Common myeloid progenitor, CD34-positive (primary cell): ENCODE results near the gene ZFHX2.

ENCODE experiments used
- CTCF ChIA-PET: fragments of 350-600 bp; sonication (Branson Sonifier 250); formaldehyde crosslinking; loops from one replicate; lab custom pipeline; 2021; ENCODE audit warnings: antibody characterized with exemption; lab: Charles Lee
- POLR2A ChIA-PET: fragments of 350-600 bp; sonication (Branson Sonifier 250); formaldehyde crosslinking; loops from one replicate; lab custom pipeline; 2021; ENCODE audit warnings: antibody characterized with exemption; lab: Charles Lee
- DNase-seq, 3 donors: peaks; one replicate each; pipeline versions ENCODE4 v3.0.0 to v3.0.0-alpha.2; 2013
- H3K27ac ChIP-seq, 2 experiments: 1 replicate in 1 of 2; 2 replicates in 1 of 2; pipeline ENCODE4 v1.7.0; 2013; ENCODE audit warnings: inconsistent platforms in 2 of 2, low read length in 2 of 2, mild to moderate bottlenecking in 2 of 2, low read depth in 1 of 2, moderate library complexity in 1 of 2; ENCODE audit not compliant: severe bottlenecking in 2 of 2, insufficient read depth in 1 of 2, poor library complexity in 1 of 2
- H3K27me3 ChIP-seq, 5 experiments: replicated peaks in 2 of 5; 1 replicate in 3 of 5; 2 replicates in 2 of 5; pipeline versions ENCODE4 v1.6.1 to v1.7.0; 2013; ENCODE audit warnings: low read length in 4 of 5, mild to moderate bottlenecking in 2 of 5, moderate library complexity in 2 of 5, inconsistent platforms in 1 of 5; ENCODE audit not compliant: insufficient read depth in 5 of 5, control insufficient read depth in 4 of 5
- H3K36me3 ChIP-seq, 4 experiments: 1 replicate in 2 of 4; 2 replicates in 2 of 4; pipeline versions ENCODE4 v1.6.1 to v1.7.0; 2013; ENCODE audit warnings: low read length in 3 of 4, control low read depth in 1 of 4, mild to moderate bottlenecking in 1 of 4; ENCODE audit not compliant: control insufficient read depth in 4 of 4, insufficient read depth in 4 of 4
- H3K4me1 ChIP-seq, 4 experiments: 1 replicate in 3 of 4; 2 replicates in 1 of 4; pipeline versions ENCODE4 v1.6.1 to v1.7.1; 2013; ENCODE audit warnings: low read length in 3 of 4, mild to moderate bottlenecking in 3 of 4, control low read depth in 1 of 4, inconsistent platforms in 1 of 4, moderate library complexity in 1 of 4; ENCODE audit not compliant: control insufficient read depth in 4 of 4, insufficient read depth in 4 of 4; ENCODE audit errors: control extremely low read depth in 1 of 4
- H3K4me3 ChIP-seq, 7 experiments: 1 replicate in 4 of 7; 2 replicates in 3 of 7; pipeline versions ENCODE4 v1.5.1 to v1.7.0; 2013; ENCODE audit warnings: mild to moderate bottlenecking in 7 of 7, low read length in 6 of 7, moderate library complexity in 6 of 7, inconsistent platforms in 2 of 7, low read depth in 2 of 7, control low read depth in 1 of 7; ENCODE audit not compliant: insufficient read depth in 4 of 7, control insufficient read depth in 1 of 7; ENCODE audit errors: extremely low read depth in 1 of 7
- H3K9me3 ChIP-seq, 5 experiments: 1 replicate in 4 of 5; 2 replicates in 1 of 5; pipeline versions ENCODE4 v1.6.1 to v1.7.1; 2013; ENCODE audit warnings: low read length in 4 of 5, mild to moderate bottlenecking in 2 of 5, inconsistent platforms in 1 of 5, low read depth in 1 of 5, moderate library complexity in 1 of 5; ENCODE audit not compliant: control insufficient read depth in 4 of 5, insufficient read depth in 2 of 5; ENCODE audit errors: control extremely low read depth in 1 of 5
- WGBS: methylation state at CpG from one replicate; pipeline ENCODE4 v1.1.5; 2013; ENCODE audit not compliant: insufficient coverage; 5-methylcytosine and 5-hydroxymethylcytosine counted together

ZFHX2 gene

GRCh38 chr14:23522643-23523198, 28.8 kb downstream of the ZFHX2 start:
- Histone ChIP-seq H3K27me3 (no peaks in the 10 kb centered on the region), H3K4me3 (no peak overlapping the region), H3K9me3 (no peaks in the 10 kb centered on the region), H3K36me3 (peaks cover 0 to 7% (median 1%) of the 10 kb centered on the region in 4 experiments), H3K27ac (no peak overlapping the region), H3K4me1 (peaks cover 0 to 2% (median 0%) of the 10 kb centered on the region in 4 experiments)
- CTCF ChIA-PET, result interaction anchor here (0.9 to 2.3 kb wide), 4 partner anchors 15 to 46 kb away, joined by 3 to 6 read pairs (median 4); no protein-coding TSS in a partner anchor
- 92% methylated on average over 7 of the region's 9 CpGs for WGBS
- DNase-seq, result no peak
- POLR2A ChIA-PET, result no interaction called here

GRCh38 chr14:23521785-23522640, 29.6 kb downstream of the ZFHX2 start:
- peak in 2 of 3 donors; percentile 28 to 30 for DNase-seq
- no peak overlapping the region for H3K4me3 ChIP-seq
- no peaks in the 10 kb centered on the region for H3K27me3 ChIP-seq
- no peaks in the 10 kb centered on the region for H3K9me3 ChIP-seq
- H3K27ac ChIP-seq, result no peak overlapping the region
- WGBS, result 93% methylated on average over 12 of the region's 20 CpGs
- peaks cover 0 to 7% (median 0%) of the 10 kb centered on the region in 4 experiments for H3K36me3 ChIP-seq
- peaks cover 0 to 2% (median 0%) of the 10 kb centered on the region in 4 experiments for H3K4me1 ChIP-seq
- ChIA-PET POLR2A (no interaction called here), CTCF (interaction anchor here (0.7 to 2.3 kb wide), 5 partner anchors 12 to 47 kb away, joined by 3 to 6 read pairs (median 4); no protein-coding TSS in a partner anchor)

- 92% methylated on average over 7 of the region's 14 CpGs for WGBS
- H3K27me3 ChIP-seq, result no peaks in the 10 kb centered on the region
- CTCF ChIA-PET, result interaction anchor here (0.7 to 2.3 kb wide), 5 partner anchors 9 to 46 kb away, joined by 3 to 6 read pairs (median 4); no protein-coding TSS in a partner anchor
These were observed 30.5 kb downstream of the ZFHX2 start for GRCh38 chr14:23520899-23521533.

DNA sequence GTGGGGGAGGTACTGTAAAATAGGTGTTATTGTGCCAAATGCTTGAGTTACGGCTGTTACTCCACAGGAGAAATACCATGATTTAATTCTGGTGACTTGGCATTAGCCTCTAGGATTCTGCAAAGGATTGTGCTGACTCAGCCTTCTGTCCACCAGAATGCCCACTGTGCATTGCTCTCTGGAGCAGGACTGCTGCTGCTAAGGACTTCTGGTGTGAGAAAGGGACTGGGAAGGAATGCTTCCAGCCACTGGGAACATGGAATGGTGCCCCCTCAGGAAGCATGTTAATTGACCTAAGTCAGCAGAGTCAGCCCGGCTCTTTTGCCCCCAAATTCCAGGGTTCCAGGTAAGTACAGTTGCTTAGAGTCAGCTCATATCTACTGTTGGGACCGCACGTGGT, 32.9 kb downstream of the ZFHX2 start:
- H3K9me3 ChIP-seq, result no peaks in the 10 kb centered on the region
- 100% methylated on average over 2 of the region's 4 CpGs for WGBS
- no peak overlapping the region for H3K27ac ChIP-seq
- POLR2A ChIA-PET, result interaction anchor here (0.5 kb wide), 1 partner anchor 17 kb away, joined by 3 read pairs; no protein-coding TSS in a partner anchor
- H3K4me3 ChIP-seq, result no peak overlapping the region
- H3K4me1 ChIP-seq, result peaks cover 0 to 2% (median 0%) of the 10 kb centered on the region in 4 experiments
- DNase-seq, result no peak
- CTCF ChIA-PET, result no interaction called here
- no peaks in the 10 kb centered on the region for H3K36me3 ChIP-seq
- H3K27me3 ChIP-seq, result no peaks in the 10 kb centered on the region

More at GRCh38 chr14:23520899-23521533, 30.5 kb downstream of the ZFHX2 start:
- no peaks in the 10 kb centered on the region for H3K9me3 ChIP-seq
- POLR2A ChIA-PET, result no interaction called here
- no peak for DNase-seq
- peaks cover 0 to 2% (median 0%) of the 10 kb centered on the region in 4 experiments for H3K36me3 ChIP-seq
- H3K4me3 ChIP-seq, result no peak overlapping the region
- H3K4me1 ChIP-seq, result peaks cover 0 to 2% (median 0%) of the 10 kb centered on the region in 4 experiments
- no peak overlapping the region for H3K27ac ChIP-seq

DNA sequence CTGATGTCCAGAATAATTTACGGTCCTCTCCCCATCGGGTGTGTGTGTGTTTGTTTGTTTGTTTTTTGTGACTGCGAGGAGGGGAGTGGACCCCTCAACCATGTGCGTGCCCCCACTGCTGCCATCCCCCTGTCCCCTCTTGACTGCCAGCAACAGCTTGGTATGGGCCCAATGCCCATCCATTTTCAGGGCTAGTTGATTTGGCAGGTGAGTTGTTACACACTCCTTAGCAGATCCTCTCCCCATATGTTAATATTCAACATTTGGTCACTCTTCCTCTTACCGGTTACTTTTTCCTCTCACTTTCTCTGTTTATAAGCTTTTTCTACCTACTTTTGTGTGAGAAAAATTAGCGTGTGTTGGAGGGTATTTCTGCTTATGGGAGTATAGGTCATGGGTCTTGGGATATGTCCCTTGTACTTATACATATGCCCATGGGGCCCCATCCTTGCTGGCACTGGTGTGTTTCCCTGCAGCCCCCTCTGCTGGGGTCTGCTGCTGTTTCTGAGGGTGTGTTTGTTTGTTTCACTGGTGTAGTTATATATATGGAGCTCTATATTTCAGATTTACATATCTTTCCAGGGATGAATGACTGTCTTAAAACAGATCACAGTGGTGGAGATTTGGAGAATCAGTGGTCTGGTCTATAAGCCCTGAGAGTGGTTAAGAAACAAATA, 33.8 kb downstream of the ZFHX2 start:
- H3K4me3 ChIP-seq, result no peak overlapping the region
- H3K27me3 ChIP-seq, result no peaks in the 10 kb centered on the region
- no peak for DNase-seq
- no CpG with 5 or more reads among the region's 6 CpGs for WGBS
- CTCF ChIA-PET, result interaction anchor here (1.0 to 1.2 kb wide), 2 partner anchors 11 to 42 kb away, joined by 3 read pairs; no protein-coding TSS in a partner anchor
- POLR2A ChIA-PET, result no interaction called here
- H3K9me3 ChIP-seq, result no peaks in the 10 kb centered on the region
- H3K27ac ChIP-seq, result no peak overlapping the region
- H3K36me3 ChIP-seq, result no peaks in the 10 kb centered on the region
- peaks cover 0 to 2% (median 0%) of the 10 kb centered on the region in 4 experiments for H3K4me1 ChIP-seq

DNA sequence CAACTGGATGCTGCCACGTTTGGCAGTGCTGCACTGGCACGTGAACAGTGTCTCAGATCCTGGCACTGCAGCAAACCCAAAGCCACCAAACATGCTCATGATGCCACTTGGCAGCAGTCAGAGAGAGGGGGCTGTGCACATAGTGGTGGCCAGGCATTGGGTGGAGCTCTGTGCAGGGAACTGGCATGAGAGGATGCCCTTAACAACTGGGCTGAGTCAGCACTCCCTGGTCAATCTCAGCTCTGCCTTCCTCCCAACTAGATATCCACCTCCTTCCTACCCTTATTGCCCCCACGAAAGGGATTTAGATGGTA, 37.0 kb downstream of the ZFHX2 start:
- Histone ChIP-seq H3K4me1 (peaks cover 0 to 5% (median 3%) of the 10 kb centered on the region in 4 experiments), H3K27ac (no peak overlapping the region), H3K36me3 (no peaks in the 10 kb centered on the region), H3K9me3 (no peaks in the 10 kb centered on the region), H3K27me3 (no peaks in the 10 kb centered on the region), H3K4me3 (no peak overlapping the region)
- CTCF ChIA-PET, result interaction anchor here (1.0 to 1.4 kb wide), 3 partner anchors 20 to 38 kb away, joined by 3 read pairs; no protein-coding TSS in a partner anchor
- WGBS, result no CpG with 5 or more reads among the region's 3 CpGs
- DNase-seq, result no peak
- POLR2A ChIA-PET, result no interaction called here
